Measurements from ENCODE around the gene PARM1.

- TF ChIP-seq EZH2 (IDR thresholded peaks at IDR 0.05; ENCODE audit: insufficient read depth, poor library complexity, severe bottlenecking) (no peak), EZH2phosphoT487 (IDR thresholded peaks at IDR 0.05; ENCODE audit: insufficient read depth, low read depth) (no peak)
Observed at GRCh38 chr4:75063433-75063832, 130.5 kb downstream of the PARM1 start.
